ENCODE results near the gene RPL15.

The RPL15 gene

GRCh38 chr3:23968463-23969184 lies 51.7 kb downstream of the RPL15 start:
- no peak for DNase-seq

- DNase-seq, result no peak
These were observed 52.5 kb downstream of the RPL15 start for GRCh38 chr3:23969393-23969792.

Measured in NCI-H2029 (cell line).